ENCODE data around the gene ITGB3BP. TPM values are rescaled to one million over a fixed set of nuclear protein-coding genes. Genes with fewer than 3 reads are reported as not detected.

ITGB3BP gene
- total RNA-seq, 1 experiment from 2014 or later, result 75.0 TPM

DNA sequence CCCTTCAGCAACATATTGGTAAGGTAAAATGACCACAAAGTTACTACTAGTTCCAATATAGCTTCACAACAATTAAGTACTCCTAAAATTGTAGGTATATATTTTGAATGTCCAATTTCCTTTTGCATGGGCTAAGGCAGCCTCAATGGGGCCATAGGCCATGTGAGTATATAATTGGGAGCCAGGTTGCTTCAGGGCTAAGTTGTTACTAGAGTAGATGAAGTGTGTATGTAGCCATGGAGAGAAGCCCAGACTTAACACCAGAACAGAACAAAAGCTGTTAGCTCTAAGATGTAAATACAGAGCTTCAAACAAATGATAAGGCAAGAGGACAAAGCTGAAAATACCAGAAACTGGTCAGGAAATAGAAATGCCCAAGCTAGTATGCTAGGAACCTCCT is 16.2 kb downstream of the ITGB3BP start:
- CTCF ChIA-PET, result no interaction called here
- no peaks in the 10 kb centered on the region for H3K4me1 ChIP-seq (ENCODE audit: insufficient read depth, low read length, poor library complexity, severe bottlenecking)
- H3K9me3 ChIP-seq (ENCODE audit: low read depth, low read length, poor library complexity, severe bottlenecking), result no peaks in the 10 kb centered on the region
- POLR2A ChIA-PET (ENCODE audit: low non-redundant PET), result no interaction called here
- no TSS peak for BruUV-seq (replicated peaks)
- peaks cover 34% of the 10 kb centered on the region for H3K36me3 ChIP-seq (ENCODE audit: insufficient read depth, low read length, poor library complexity, severe bottlenecking)
- H3K27ac ChIP-seq (ENCODE audit: low read depth, low read length, poor library complexity, severe bottlenecking), result no peak overlapping the region
- no peak overlapping the region for H3K4me3 ChIP-seq (ENCODE audit: low read depth, low read length, poor library complexity, severe bottlenecking)
- TF ChIP-seq, protein P1, sequence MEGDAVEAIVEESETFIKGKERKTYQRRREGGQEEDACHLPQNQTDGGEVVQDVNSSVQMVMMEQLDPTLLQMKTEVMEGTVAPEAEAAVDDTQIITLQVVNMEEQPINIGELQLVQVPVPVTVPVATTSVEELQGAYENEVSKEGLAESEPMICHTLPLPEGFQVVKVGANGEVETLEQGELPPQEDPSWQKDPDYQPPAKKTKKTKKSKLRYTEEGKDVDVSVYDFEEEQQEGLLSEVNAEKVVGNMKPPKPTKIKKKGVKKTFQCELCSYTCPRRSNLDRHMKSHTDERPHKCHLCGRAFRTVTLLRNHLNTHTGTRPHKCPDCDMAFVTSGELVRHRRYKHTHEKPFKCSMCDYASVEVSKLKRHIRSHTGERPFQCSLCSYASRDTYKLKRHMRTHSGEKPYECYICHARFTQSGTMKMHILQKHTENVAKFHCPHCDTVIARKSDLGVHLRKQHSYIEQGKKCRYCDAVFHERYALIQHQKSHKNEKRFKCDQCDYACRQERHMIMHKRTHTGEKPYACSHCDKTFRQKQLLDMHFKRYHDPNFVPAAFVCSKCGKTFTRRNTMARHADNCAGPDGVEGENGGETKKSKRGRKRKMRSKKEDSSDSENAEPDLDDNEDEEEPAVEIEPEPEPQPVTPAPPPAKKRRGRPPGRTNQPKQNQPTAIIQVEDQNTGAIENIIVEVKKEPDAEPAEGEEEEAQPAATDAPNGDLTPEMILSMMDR (conservative IDR thresholded peaks at IDR 0.05; ENCODE audit: low read depth, low read length), result no peak
- TF ChIP-seq EZH2 (IDR thresholded peaks at IDR 0.05; ENCODE audit: borderline replicate concordance, low read depth, low read length, poor library complexity, severe bottlenecking), result no peak
- DNase-seq (ENCODE audit: low spot score), result no peak
- intact Hi-C loops (cut with micrococcal nuclease; ENCODE audit: unreplicated experiment), result no loop called here
- no peaks in the 10 kb centered on the region for H3K27me3 ChIP-seq (replicated peaks; ENCODE audit: insufficient read depth, low read depth, low read length, poor library complexity)

DNA sequence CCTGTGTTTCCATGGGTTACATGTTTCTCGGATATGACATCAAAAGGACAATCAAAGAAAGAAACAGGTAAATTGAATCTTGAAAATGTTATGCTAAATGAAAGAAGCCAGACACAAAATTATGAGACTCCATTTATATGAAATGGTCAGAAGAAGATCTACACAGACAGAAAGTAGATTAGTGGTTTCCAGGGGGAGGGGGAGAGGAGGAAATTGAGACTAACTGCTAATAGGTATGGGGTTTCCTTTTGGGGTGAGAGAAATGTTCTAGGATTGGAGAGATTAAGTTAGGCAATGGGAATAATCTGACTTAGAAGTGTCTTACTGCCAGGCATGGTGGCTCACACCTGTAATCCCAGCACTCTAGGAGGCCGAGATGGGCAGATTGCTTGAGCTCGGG is 21.8 kb downstream of the ITGB3BP start:
- Histone ChIP-seq H3K27ac (ENCODE audit: low read depth, low read length, poor library complexity, severe bottlenecking) (no peak overlapping the region), H3K27me3 (replicated peaks; ENCODE audit: insufficient read depth, low read depth, low read length, poor library complexity) (no peaks in the 10 kb centered on the region), H3K9me3 (ENCODE audit: low read depth, low read length, poor library complexity, severe bottlenecking) (no peaks in the 10 kb centered on the region), H3K4me3 (ENCODE audit: low read depth, low read length, poor library complexity, severe bottlenecking) (no peak overlapping the region), H3K36me3 (ENCODE audit: insufficient read depth, low read length, poor library complexity, severe bottlenecking) (peaks cover 6% of the 10 kb centered on the region), H3K4me1 (ENCODE audit: insufficient read depth, low read length, poor library complexity, severe bottlenecking) (no peaks in the 10 kb centered on the region)
- ChIA-PET CTCF (no interaction called here), POLR2A (ENCODE audit: low non-redundant PET) (no interaction called here)
- DNase-seq (ENCODE audit: low spot score), result no peak
- intact Hi-C loops (cut with micrococcal nuclease; ENCODE audit: unreplicated experiment), result no loop called here
- BruUV-seq (replicated peaks), result no TSS peak
- TF ChIP-seq, protein P1 (conservative IDR thresholded peaks at IDR 0.05; ENCODE audit: low read depth, low read length), result no peak
- no peak for TF ChIP-seq EZH2 (IDR thresholded peaks at IDR 0.05; ENCODE audit: borderline replicate concordance, low read depth, low read length, poor library complexity, severe bottlenecking)

DNA sequence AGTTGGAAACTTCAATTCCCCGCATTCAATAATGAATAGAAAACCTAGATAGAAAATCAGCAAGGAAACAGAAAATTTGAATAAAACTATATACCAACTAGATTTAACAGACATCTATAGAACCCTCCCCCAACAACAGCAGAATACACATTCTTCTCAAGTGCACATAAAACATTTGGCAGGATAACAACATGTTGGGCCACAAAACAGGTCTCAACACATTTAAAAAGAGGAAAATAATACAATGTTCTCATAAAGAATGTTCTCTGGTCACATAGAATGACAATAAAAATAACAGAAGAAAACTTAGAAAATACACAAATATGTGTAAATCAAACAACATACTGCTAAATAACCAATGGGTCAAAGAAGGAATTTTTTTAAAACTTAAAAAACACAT is 24.9 kb downstream of the ITGB3BP start:
- ChIA-PET CTCF (no interaction called here), POLR2A (ENCODE audit: low non-redundant PET) (no interaction called here)
- BruUV-seq (replicated peaks), result no TSS peak
- Histone ChIP-seq H3K4me3 (ENCODE audit: low read depth, low read length, poor library complexity, severe bottlenecking) (no peak overlapping the region), H3K27me3 (replicated peaks; ENCODE audit: insufficient read depth, low read depth, low read length, poor library complexity) (no peaks in the 10 kb centered on the region), H3K4me1 (ENCODE audit: insufficient read depth, low read length, poor library complexity, severe bottlenecking) (no peaks in the 10 kb centered on the region), H3K9me3 (ENCODE audit: low read depth, low read length, poor library complexity, severe bottlenecking) (no peaks in the 10 kb centered on the region), H3K27ac (ENCODE audit: low read depth, low read length, poor library complexity, severe bottlenecking) (no peak overlapping the region), H3K36me3 (ENCODE audit: insufficient read depth, low read length, poor library complexity, severe bottlenecking) (peaks cover 4% of the 10 kb centered on the region)
- no peak for DNase-seq (ENCODE audit: low spot score)
- TF ChIP-seq, protein P1 (conservative IDR thresholded peaks at IDR 0.05; ENCODE audit: low read depth, low read length), result no peak
- TF ChIP-seq EZH2 (IDR thresholded peaks at IDR 0.05; ENCODE audit: borderline replicate concordance, low read depth, low read length, poor library complexity, severe bottlenecking), result no peak
- intact Hi-C loops (cut with micrococcal nuclease; ENCODE audit: unreplicated experiment), result no loop called here

All from A673 (cell line).